Measurements from ENCODE around the gene NFATC4.

The NFATC4 gene

DNA sequence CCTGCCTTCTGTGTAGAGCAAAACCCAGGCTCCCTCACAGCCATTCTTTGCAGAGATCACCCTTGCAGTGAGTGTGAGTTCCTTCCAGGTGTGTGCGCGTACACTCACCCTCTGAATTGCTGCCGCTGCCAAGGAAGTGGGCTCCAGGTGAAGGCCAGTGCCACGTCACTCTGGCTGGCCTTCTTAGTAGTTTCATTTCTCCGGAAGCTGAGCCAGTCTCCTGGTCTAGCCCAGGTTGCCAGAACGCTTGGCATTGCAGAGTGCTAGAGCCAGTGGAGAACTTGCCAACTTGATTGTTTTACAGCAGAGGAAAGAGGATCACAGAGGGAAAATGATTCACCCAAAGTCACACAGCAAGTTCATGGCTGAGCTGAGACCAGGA lies 50.5 kb downstream of the NFATC4 start:
- Mint-ChIP-seq H3K9me3 (no peaks in the 10 kb centered on the region), H3K4me1 (no peaks in the 10 kb centered on the region), H3K4me3 (no peak overlapping the region), H3K27ac (no peak overlapping the region), H3K36me3 (ENCODE audit: low read depth) (peaks cover 25% of the 10 kb centered on the region), H3K27me3 (ENCODE audit: low read depth) (peaks cover 3% of the 10 kb centered on the region)
- TF ChIP-seq CTCF (IDR thresholded peaks at IDR 0.05; ENCODE audit: unreplicated experiment in 3 of 3) = no peak

DNA sequence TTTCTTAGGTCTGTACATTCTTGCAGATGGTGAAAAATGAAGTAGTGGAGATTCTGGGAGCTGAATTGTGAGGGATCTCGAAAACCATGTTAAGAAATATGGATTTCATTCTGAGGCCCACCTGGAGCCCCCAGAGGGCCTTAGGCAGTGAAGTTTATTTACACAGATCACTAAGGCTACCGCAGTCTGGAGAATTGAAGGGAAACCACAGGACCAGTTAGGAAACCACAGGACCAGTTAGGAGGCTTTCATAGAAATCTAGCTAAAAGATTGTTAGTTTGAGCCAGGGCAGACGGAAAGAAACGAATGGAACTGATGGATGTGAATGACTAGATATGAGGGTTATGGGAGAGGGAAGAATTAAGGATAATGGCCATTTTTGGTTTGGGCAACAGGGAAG lies 54.3 kb downstream of the NFATC4 start:
- Mint-ChIP-seq H3K27ac (no peak overlapping the region), H3K4me3 (no peak overlapping the region), H3K4me1 (peaks cover 13% of the 10 kb centered on the region), H3K36me3 (ENCODE audit: low read depth) (no peaks in the 10 kb centered on the region), H3K27me3 (ENCODE audit: low read depth) (peaks cover 6% of the 10 kb centered on the region), H3K9me3 (no peaks in the 10 kb centered on the region)
- no peak for TF ChIP-seq CTCF (IDR thresholded peaks at IDR 0.05; ENCODE audit: unreplicated experiment in 3 of 3)

DNA sequence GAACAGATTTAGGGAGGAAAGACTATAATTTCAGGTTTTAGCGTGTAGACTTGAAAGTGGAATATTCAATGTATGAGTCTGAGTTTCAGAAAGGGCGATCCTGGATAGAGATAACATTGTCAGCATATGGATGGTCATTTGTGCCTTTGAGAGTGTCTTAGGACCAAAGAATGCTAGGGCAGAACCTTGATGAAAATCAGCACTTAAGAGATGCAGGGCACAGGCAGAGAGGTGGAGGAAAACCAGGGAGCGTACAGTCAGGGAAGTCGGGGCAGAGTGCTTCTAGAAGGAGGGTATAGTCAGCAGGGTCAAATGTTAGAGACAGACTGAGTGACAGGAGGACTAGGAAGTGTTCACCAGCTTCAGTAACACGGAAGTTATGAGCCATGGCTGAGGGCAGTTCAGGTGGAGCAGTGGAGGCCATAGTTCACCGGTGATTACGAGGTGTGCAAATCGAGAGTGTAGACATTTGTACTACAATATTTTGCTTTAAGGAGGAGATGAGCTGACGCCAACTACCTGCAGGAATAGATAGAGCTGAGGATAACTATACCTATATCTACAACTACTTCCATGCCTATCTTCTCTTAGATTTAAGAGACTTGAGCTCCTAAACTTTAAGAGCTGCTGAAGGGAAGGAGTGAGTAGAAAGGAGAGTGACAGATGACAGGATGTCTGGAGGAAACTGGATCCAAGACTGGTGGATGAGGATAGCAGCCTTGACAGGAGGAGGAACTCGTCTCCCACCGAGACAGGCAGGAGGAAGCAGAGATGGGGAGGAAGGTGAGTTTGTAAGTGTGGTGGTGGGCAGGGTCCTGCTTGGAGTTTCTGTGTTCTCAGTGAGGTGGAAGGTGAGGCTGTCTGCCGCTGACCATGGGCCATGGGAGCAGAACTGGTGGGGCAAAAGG lies 55.0 kb downstream of the NFATC4 start:
- no peaks in the 10 kb centered on the region for H3K36me3 Mint-ChIP-seq (ENCODE audit: low read depth)

DNA sequence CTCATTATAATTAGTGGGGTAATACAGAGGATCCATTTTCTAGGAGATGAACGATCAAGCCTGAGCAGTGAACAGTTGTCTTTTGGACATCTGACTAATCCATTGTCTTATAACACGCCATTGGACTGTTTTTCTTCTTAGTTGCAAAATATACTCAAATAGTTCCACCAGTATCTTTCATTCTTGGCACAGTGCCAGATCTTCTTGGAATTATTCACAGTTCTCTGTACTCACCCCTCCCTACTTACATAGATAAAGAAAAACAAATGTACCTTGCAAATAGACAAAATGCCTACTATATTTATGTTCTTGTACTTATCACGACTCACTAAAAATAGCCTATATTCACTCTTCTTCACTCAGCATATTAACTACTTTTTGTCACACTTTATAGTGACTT lies 57.7 kb downstream of the NFATC4 start:
- Mint-ChIP-seq H3K27ac (peak overlapping the region in 2 of 3 experiments; percentile 76 to 84), H3K4me1 (peaks cover 20% of the 10 kb centered on the region), H3K27me3 (ENCODE audit: low read depth) (peaks cover 3% of the 10 kb centered on the region), H3K36me3 (ENCODE audit: low read depth) (no peaks in the 10 kb centered on the region), H3K9me3 (no peaks in the 10 kb centered on the region), H3K4me3 (peak overlapping the region in 2 of 3 experiments; percentile 11 to 30)
- TF ChIP-seq CTCF (IDR thresholded peaks at IDR 0.05; ENCODE audit: unreplicated experiment in 3 of 3) = no peak

More for the DNA sequence above, 55.0 kb downstream of the NFATC4 start:
- no peak for TF ChIP-seq CTCF (IDR thresholded peaks at IDR 0.05; ENCODE audit: unreplicated experiment in 3 of 3)
- Mint-ChIP-seq H3K4me3 (no peak overlapping the region), H3K27me3 (ENCODE audit: low read depth) (peaks cover 6% of the 10 kb centered on the region), H3K9me3 (no peaks in the 10 kb centered on the region), H3K27ac (no peak overlapping the region), H3K4me1 (peaks cover 13% of the 10 kb centered on the region)

- Mint-ChIP-seq H3K4me1 (peaks cover 24% of the 10 kb centered on the region), H3K27me3 (ENCODE audit: low read depth) (peaks cover 3% of the 10 kb centered on the region), H3K4me3 (peak overlapping the region; percentile 72 to 79 (median 75)), H3K27ac (peak overlapping the region; percentile 50 to 95 (median 84)), H3K9me3 (no peaks in the 10 kb centered on the region), H3K36me3 (ENCODE audit: low read depth) (no peaks in the 10 kb centered on the region)
- TF ChIP-seq CTCF (IDR thresholded peaks at IDR 0.05; ENCODE audit: unreplicated experiment in 3 of 3) = no peak
These were observed 58.3 kb downstream of the NFATC4 start for GRCh38 chr14:24426150-24426911.
